Pulmonary artery endothelial cell (primary cell): ENCODE data around the gene ACSM6. TPM values are rescaled to one million over a fixed set of nuclear protein-coding genes. Genes with fewer than 3 reads are reported as not detected.
"Not testable (repeated sequence)": the region's sequence is repeated elsewhere in the genome, so short reads cannot be mapped to it uniquely, and the experiment has no call there.

Experiments used
- DNase-seq: peaks from one replicate; pipeline ENCODE4 v3.0.0-alpha.2; 2011; ENCODE audit warnings: low read depth, low spot score
- total RNA-seq: library from RNA; depleted of rRNA; stranded (reverse); fragments of >200 nt; gene quantifications from 2 replicates; pipeline ENCODE4 v1.2.3, GENCODE V29; 2014

The ACSM6 gene
- total RNA-seq, 1 donor from 2014 or later, result not detected

DNA sequence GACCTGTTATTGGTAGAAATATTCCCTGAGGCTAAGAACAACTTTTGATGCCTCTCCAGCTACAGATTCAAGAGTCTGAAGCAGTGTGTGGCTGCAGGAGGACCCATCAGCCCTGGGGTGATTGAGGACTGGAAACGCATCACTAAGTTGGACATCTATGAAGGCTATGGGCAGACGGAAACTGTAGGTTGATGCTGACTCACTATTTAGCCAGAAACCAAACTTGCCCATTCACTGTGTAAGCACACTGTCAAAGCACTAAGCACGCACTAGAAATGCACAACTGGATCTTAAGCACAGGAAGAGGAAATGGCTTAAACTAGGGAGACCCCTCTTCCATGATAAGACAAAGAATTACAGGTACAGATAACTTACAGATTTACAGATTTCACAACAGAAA is 20.8 kb downstream of the ACSM6 start:
- DNase-seq, result no peak

GRCh38 chr10:95217476-95217875 is 23.4 kb downstream of the ACSM6 start:
- no peak for DNase-seq

- no peak for DNase-seq
Observed at GRCh38 chr10:95220539-95220938, 26.5 kb downstream of the ACSM6 start.

DNA sequence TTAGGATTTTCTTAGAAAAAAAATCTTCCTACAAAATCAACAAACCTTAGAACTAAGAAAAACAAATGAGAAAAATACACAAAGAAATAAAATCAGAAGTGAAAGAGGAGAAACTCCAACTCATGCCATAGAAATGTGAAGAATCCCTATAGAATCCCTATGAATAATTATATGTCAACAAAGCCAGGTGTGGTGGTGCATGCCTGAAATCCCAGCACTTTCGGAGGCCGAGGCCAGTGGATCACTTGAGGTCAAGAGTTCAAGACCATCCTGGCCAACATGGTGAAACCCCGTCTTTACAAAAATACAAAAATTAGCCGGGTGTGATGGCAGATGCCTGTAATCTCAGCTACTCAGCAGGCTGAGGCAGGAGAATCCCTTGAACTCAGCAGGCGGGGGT is 27.1 kb downstream of the ACSM6 start:
- no peak for DNase-seq

DNA sequence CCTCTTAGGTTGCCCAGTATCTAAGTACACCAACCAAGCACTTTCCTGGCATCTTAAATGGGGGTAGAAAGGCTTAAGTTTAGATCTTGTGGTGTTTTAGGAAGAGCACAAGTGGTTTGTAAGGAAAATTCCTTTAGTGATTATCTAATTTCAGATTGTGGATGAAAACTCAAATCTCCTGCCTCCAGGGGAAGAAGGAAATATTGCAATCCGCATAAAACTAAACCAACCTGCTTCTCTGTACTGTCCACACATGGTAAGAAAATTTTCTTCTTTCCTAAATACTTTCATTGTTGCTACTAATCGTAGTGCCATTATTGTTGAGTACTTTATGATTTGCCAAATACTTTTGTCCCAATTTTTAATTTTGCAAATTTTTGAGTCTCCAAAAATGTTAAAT is 31.1 kb downstream of the ACSM6 start:
- no peak for DNase-seq

- DNase-seq, result not testable (repeated sequence)
Observed at GRCh38 chr10:95228934-95229723, 35.1 kb downstream of the ACSM6 start.

- no peak for DNase-seq
Observed at GRCh38 chr10:95229724-95230627, 35.9 kb downstream of the ACSM6 start.

DNA sequence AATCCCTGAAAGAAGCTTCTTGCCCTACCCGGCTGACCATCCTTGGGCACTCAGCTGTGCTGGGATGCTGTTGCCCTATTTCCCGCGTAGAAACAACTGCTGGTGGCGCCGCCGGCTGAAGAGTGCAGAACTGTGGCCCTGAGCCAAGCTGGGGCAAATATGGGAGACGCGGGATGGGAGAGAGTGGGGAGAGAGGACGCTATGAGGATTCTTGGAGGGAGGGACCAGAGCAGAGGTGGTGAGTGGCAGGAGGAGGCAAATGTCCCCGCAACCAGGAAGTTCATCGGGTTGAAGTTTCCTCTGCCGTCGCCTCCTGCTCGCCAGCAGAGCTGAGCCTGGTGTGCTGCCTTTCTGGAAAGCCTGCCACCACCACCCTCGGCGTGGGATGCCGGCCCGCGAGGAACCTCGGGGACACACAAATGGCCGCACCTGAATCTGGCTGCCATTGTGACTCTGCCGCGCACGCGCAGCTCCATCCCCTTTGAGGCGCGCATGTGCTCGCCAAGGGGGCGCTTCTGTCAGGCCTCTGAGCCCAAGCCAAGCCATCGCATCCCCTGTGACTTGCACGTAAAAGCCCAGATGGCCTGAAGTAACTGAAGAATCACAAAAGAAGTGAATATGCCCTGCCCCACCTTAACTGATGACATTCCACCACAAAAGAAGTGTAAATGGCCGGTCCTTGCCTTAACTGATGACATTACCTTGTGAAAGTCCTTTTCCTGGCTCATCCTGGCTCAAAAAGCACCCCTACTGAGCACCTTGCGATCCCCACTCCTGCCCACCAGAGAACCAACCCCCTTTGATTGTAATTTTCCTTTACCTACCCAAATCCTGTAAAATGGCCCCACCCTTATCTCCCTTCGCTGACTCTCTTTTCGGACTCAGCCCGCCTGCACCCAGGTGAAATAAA is 36.9 kb downstream of the ACSM6 start:
- not testable (repeated sequence) for DNase-seq

DNA sequence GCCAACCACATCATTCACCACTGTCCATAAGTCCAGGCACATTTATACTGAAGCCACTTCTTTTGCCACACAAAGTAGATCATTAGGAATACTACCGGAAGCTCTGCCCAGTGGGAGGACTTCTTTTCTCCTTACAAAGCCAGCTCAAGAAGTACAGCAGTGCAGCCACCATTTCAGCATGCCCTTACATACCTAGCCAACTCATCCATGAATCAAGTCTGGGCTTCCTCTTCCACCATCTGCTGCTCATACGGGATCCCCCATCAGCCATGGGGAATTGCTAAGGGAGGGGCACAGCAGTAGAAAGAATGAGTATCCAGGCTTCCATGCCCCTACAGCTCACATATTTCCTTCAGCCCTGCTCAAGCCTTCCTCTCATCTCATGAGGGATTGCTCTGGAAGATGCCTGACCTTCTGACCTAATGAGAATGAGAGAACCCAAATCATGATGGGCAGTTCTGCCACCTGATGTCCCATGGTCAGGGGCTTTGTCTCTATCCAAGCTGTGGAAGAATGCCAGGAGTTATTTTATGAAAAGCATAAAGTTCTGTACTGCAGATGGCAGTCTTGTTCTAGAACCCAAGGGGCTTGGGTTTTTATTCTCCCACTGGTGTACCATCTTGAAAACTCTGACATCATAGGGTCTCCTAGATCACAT is 39.5 kb downstream of the ACSM6 start:
- DNase-seq, result no peak

GRCh38 chr10:95234951-95235350 is 40.9 kb downstream of the ACSM6 start:
- no peak for DNase-seq

DNA sequence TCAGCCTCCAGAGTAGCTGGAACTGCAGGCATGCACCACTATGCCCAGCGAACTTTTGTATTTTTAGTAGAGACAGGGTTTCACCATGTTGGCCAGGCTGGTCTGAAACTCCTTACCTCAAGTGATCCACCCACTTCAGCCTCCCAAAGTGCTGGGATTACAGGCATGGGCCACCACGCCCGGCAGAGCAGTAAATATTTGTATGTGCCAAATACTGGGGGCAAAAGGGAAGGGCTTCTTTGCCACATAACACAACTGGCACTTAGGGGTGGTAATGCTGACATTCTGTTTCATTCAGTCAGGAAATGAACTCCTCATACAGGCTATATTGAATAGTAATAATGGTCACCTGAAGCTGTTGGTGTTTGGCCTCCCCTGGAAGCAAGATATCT is 41.6 kb downstream of the ACSM6 start:
- DNase-seq, result no peak

GRCh38 chr10:95236068-95236903 is 42.2 kb downstream of the ACSM6 start:
- DNase-seq, result no peak

DNA sequence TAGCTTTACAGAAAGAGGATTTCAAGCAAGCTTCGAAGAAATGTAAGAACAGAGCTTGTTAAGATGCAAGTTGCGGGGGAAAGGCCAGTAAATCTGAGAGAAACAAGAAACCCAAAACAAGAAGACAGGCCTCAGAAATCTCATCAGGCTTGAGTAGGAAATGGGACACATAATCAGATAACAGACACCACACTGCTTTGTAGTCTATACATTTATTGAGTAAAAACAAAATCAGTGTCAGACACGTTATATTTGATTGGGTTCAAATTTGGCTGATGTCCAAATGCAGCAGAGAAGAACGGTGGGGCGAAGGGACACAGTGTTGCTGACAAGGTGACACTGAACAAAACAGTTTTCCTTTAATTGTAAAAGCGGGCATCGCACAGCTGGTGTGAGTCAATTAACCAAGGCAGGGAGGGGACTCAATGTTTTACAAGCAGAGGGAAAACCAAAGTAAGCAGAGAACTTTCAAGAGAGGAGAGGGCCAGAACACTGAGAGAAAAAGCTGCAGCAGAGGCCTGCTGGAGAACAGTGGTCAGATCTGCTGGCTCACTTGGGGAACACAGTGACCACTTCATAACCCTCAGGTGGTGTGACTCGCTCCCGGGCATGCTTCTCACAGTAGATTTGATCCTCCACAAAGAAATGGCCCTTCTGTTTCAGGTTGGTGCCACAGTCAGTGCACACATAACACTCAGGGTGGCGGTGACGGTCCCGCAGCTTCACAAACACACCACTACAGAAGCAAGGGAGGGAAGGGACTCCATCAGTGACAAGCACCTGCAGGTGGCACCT is 43.5 kb downstream of the ACSM6 start:
- DNase-seq, result no peak

- DNase-seq, result not testable (repeated sequence)
Observed at GRCh38 chr10:95240096-95240495, 46.1 kb downstream of the ACSM6 start.

- no peak for DNase-seq
Observed at GRCh38 chr10:95240811-95241210, 46.8 kb downstream of the ACSM6 start.

DNA sequence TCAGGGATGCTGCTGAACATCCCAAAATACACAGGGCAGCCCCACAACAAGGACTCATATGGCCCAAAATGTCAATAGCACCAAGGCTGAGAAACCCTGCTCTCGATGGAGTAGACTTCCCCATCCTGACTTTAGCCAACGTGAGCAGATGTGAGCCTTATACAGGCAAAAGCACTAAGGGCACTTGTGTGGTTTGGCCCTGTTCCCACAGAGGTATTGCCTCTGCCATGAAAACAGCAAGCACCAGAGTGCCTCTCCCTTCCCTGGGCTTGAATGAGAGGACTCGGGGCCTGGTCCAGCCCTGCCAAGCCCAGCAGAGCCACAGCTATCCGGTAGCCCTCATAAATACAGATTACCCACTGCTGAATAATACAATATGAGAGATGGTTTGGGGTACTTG is 47.5 kb downstream of the ACSM6 start:
- DNase-seq, result no peak

DNA sequence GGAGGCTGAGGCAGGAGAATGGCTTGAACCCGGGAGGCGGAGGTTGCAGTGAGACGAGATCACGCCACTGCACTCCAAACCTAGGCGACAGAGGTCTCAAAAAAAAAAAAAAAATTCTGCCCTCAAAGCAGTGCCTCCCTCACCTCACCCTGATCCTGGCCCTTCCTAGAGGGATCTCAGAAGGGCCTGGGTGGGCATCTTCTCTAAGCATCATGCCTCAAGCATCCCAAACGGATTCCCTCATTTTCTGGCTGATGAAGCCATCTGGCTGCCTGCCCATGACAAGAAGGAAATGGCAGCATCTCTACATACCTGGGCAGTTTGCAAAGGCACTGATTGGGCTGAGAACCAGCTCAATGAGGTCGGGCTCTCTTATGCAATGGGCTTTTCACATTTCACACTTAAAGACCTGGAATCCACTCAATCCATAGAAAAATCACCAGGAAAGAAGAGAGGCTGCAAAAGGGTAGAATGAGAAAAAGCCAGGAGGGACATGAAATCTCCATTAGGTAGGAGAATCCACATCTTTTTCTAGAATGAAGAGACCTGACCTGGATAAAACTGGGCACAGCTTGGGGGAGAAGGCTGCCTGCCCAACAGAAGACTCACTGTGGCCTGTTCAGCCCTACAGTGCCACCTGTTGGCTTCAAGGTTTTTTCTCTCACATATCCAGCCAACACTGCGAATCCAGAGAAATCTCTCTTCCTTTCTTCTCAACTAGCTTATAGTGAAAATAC is 48.7 kb downstream of the ACSM6 start:
- no peak for DNase-seq

DNA sequence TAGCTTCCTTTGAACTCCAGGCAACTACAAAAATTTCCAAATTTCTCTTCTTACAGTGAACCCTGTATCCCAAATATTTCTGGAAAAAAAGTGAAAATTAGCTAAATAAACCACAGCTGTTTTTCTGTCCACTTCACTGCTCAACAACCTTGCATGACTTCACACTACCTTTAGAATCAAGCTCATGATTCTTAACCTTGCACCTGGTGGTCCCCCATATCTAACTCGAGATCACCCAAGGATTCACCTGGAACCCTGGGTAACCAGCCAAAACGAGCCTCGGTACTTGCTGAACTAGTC is 49.2 kb downstream of the ACSM6 start:
- no peak for DNase-seq

DNA sequence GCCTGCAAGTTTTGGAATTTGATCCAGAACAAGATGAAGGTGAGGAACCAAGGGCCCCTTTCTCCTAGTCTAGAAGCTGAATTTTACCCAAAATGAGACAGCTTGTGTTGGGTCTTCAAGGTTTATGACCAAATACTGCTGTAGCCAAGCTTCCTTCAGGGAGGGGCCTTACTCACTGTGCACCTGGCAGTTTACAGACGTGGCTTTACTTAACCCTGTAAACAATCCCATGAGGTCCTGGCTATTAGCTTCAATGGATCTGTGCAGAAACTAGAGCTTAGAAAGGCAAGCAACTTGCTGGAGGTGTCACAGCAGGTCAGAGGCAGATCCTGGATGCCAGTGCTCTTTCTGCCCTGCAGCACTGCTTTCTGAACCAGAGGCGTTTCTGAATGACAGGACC is 50.1 kb downstream of the ACSM6 start:
- DNase-seq, result no peak
